ENCODE results near the gene GJD3. TPM values are rescaled to one million over a fixed set of nuclear protein-coding genes. Genes with fewer than 3 reads are reported as not detected.

The GJD3 gene
- total RNA-seq, 1 donor from 2014 or later: 1.1 TPM

DNA sequence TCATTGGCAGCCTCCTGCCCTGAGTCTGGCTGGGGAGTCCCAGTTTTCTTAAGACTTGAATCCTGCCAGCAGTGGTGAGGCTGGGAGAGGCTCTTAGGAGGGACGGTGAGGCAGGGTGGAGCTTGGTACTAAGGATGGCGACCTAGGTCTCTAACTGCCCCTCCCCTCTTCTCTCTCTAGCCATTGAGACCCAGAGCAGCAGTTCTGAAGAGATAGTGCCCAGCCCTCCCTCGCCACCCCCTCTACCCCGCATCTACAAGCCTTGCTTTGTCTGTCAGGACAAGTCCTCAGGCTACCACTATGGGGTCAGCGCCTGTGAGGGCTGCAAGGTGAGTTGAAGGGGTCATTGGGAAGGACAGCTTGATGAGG, 16.4 kb downstream of the GJD3 start:
- Mint-ChIP-seq H3K4me1 (ENCODE audit: unreplicated experiment) (peaks cover 69% of the 10 kb centered on the region), H3K36me3 (ENCODE audit: low read depth, unreplicated experiment) (peaks cover 31% of the 10 kb centered on the region), H3K27ac (ENCODE audit: unreplicated experiment) (peak overlapping the region; percentile 98), H3K27me3 (ENCODE audit: unreplicated experiment) (peaks cover 25% of the 10 kb centered on the region), H3K4me3 (ENCODE audit: unreplicated experiment) (peak overlapping the region; percentile 73), H3K9me3 (ENCODE audit: unreplicated experiment) (no peaks in the 10 kb centered on the region)
- TF ChIP-seq, protein P1, sequence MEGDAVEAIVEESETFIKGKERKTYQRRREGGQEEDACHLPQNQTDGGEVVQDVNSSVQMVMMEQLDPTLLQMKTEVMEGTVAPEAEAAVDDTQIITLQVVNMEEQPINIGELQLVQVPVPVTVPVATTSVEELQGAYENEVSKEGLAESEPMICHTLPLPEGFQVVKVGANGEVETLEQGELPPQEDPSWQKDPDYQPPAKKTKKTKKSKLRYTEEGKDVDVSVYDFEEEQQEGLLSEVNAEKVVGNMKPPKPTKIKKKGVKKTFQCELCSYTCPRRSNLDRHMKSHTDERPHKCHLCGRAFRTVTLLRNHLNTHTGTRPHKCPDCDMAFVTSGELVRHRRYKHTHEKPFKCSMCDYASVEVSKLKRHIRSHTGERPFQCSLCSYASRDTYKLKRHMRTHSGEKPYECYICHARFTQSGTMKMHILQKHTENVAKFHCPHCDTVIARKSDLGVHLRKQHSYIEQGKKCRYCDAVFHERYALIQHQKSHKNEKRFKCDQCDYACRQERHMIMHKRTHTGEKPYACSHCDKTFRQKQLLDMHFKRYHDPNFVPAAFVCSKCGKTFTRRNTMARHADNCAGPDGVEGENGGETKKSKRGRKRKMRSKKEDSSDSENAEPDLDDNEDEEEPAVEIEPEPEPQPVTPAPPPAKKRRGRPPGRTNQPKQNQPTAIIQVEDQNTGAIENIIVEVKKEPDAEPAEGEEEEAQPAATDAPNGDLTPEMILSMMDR (IDR thresholded peaks at IDR 0.05; ENCODE audit: unreplicated experiment): no peak
- DNase-seq (ENCODE audit: low spot score): no peak

DNA sequence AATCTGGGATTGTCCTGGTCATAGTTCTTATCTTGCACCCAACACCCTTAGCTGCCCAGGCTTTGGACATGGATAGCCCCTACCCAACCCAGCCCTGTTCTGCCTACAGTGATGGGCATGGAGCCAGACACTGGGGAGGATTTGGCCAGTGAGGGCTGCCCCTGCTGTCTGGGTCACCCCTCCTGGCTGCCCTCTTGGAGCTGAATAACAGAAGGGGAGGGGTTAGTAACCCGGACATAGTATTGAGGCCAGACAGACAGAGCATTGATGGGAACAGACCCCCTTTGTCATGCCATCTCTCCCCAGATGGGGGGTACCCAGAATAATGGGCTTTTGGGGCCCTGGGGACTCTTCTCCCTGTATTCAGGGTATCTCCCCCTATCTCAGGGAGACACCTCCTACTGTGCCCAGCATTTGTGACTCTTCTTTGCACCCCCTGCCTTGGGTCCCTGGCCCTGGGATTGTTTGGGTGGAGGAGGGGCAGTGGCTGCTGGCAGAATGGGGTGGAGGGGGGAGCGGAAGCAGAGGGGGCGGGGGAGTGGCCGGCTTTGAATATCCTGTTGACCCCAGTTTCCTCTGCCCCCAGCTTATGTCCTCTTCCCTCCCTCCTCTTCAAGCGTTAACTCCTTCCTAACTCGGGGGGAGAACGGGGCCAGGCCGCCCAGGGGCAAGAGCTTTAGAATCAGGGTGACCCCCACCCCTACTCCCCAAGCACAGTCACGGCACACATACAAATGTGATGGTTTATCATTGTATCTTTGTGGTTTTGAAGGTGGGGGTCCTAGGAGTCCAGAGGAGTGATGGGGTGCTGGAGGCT, 17.0 kb downstream of the GJD3 start:
- H3K9me3 Mint-ChIP-seq (ENCODE audit: unreplicated experiment): no peaks in the 10 kb centered on the region
- H3K27ac Mint-ChIP-seq (ENCODE audit: unreplicated experiment): peak overlapping the region; percentile 98
- H3K27me3 Mint-ChIP-seq (ENCODE audit: unreplicated experiment): peaks cover 24% of the 10 kb centered on the region
- peak overlapping the region; percentile 73 for H3K4me3 Mint-ChIP-seq (ENCODE audit: unreplicated experiment)
- no peak for DNase-seq (ENCODE audit: low spot score)
- TF ChIP-seq, protein P1 (IDR thresholded peaks at IDR 0.05; ENCODE audit: unreplicated experiment): no peak
- H3K36me3 Mint-ChIP-seq (ENCODE audit: low read depth, unreplicated experiment): peaks cover 25% of the 10 kb centered on the region
- peaks cover 67% of the 10 kb centered on the region for H3K4me1 Mint-ChIP-seq (ENCODE audit: unreplicated experiment)

DNA sequence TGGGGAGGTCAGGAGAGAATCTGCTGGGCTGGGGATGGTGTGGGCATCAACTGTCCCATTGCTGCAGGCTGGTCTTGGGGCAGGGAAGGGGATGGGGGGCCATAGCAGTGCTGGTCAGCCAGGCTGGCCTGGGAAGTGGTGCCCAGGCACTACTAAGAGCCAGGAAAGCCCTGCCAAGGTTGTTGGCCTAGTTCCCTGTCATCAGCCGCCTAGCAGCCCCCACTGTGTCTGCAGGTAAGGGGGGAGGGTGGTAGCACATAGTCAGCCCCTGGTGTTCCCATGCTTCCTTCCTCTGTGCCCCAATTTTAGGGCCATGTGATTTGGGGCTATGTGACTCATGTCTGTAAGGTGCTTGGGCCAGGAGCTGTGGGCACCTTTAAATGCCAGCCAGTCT, 17.8 kb downstream of the GJD3 start:
- Mint-ChIP-seq H3K4me3 (ENCODE audit: unreplicated experiment) (peak overlapping the region; percentile 65), H3K27me3 (ENCODE audit: unreplicated experiment) (peaks cover 19% of the 10 kb centered on the region), H3K9me3 (ENCODE audit: unreplicated experiment) (no peaks in the 10 kb centered on the region), H3K4me1 (ENCODE audit: unreplicated experiment) (peaks cover 62% of the 10 kb centered on the region), H3K27ac (ENCODE audit: unreplicated experiment) (peak overlapping the region; percentile 98), H3K36me3 (ENCODE audit: low read depth, unreplicated experiment) (peaks cover 17% of the 10 kb centered on the region)
- TF ChIP-seq, protein P1 (IDR thresholded peaks at IDR 0.05; ENCODE audit: unreplicated experiment): no peak
- no peak for DNase-seq (ENCODE audit: low spot score)

DNA sequence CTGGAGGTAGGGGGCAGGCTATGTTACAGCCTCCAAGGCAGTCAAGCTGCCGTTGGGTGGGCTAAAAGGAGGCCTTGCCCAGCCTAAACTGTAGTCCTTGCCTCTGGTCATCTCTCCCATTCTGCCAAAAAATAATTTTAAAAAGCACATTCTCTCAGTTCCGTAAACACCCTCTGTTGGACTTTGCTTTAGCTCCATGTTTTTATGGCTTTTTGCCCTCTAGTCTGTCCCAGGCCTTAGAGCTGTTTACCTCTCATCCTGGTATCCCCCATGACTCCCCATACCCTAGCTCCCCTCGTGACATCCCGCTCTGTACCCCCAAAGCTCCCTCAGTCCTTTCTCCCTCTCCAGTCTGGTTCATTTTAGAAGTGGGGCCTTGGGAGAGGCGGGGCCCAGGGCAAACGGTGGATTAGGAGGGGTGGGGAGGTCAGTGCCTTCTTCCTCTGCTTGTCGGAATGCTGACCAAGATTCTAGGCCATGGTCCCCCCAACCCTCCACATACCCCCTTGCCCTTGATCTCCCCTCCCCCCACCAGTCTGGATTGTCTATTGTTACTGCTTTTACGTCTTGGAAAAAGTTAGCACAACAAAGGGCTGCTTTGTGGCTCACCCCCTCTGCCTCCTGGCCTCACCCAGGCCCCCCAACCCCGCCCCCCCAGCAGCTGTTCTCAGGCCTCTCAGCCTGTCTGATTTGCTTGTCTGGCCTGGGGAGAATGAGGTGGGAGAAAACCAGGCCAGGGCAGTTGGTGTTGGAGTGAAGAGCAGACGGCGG, 18.4 kb downstream of the GJD3 start:
- no peak for DNase-seq (ENCODE audit: low spot score)
- Mint-ChIP-seq H3K27ac (ENCODE audit: unreplicated experiment) (peak overlapping the region; percentile 98), H3K27me3 (ENCODE audit: unreplicated experiment) (peaks cover 20% of the 10 kb centered on the region)

More for the DNA sequence above, 18.4 kb downstream of the GJD3 start:
- TF ChIP-seq, protein P1 (IDR thresholded peaks at IDR 0.05; ENCODE audit: unreplicated experiment): no peak
- Mint-ChIP-seq H3K9me3 (ENCODE audit: unreplicated experiment) (no peaks in the 10 kb centered on the region), H3K4me3 (ENCODE audit: unreplicated experiment) (peak overlapping the region; percentile 97), H3K4me1 (ENCODE audit: unreplicated experiment) (peaks cover 62% of the 10 kb centered on the region), H3K36me3 (ENCODE audit: low read depth, unreplicated experiment) (peaks cover 15% of the 10 kb centered on the region)
